ENCODE data around the gene GTF3C5.
"Not testable (repeated sequence)": the region's sequence is repeated elsewhere in the genome, so short reads cannot be mapped to it uniquely, and the experiment has no call there.

The GTF3C5 gene

GRCh38 chr9:132996526-132996925, 34.3 kb upstream of the GTF3C5 start:
- DNase-seq (ENCODE audit: low read depth in 2 of 2): no peak

GRCh38 chr9:132997591-132997990, 33.2 kb upstream of the GTF3C5 start:
- DNase-seq (ENCODE audit: low read depth in 2 of 2): no peak

GRCh38 chr9:132998221-132998620, 32.6 kb upstream of the GTF3C5 start:
- DNase-seq (ENCODE audit: low read depth in 2 of 2): not testable (repeated sequence)

- DNase-seq (ENCODE audit: low read depth in 2 of 2): no peak
Measured at GRCh38 chr9:132998831-132999635, 31.8 kb upstream of the GTF3C5 start.

- DNase-seq (ENCODE audit: low read depth in 2 of 2): no peak
Measured at GRCh38 chr9:133002147-133003070, 28.4 kb upstream of the GTF3C5 start.

- no peak for DNase-seq (ENCODE audit: low read depth in 2 of 2)
Measured at GRCh38 chr9:133003071-133003461, 27.7 kb upstream of the GTF3C5 start.

GRCh38 chr9:133003671-133004090, 27.1 kb upstream of the GTF3C5 start:
- DNase-seq (ENCODE audit: low read depth in 2 of 2): no peak

- DNase-seq (ENCODE audit: low read depth in 2 of 2): no peak
Measured at GRCh38 chr9:133004091-133004998, 26.5 kb upstream of the GTF3C5 start.

- DNase-seq (ENCODE audit: low read depth in 2 of 2): no peak
Measured at GRCh38 chr9:133004999-133005760, 25.6 kb upstream of the GTF3C5 start.

- DNase-seq (ENCODE audit: low read depth in 2 of 2): no peak
Measured at GRCh38 chr9:133005957-133006356, 24.8 kb upstream of the GTF3C5 start.

- no peak for DNase-seq (ENCODE audit: low read depth in 2 of 2)
Measured at GRCh38 chr9:133006731-133007352, 24.0 kb upstream of the GTF3C5 start.

- DNase-seq (ENCODE audit: low read depth in 2 of 2): no peak
Measured at GRCh38 chr9:133008406-133008805, 22.4 kb upstream of the GTF3C5 start.

GRCh38 chr9:133008824-133009223, 22.0 kb upstream of the GTF3C5 start:
- no peak for DNase-seq (ENCODE audit: low read depth in 2 of 2)

GRCh38 chr9:133009906-133010582, 20.8 kb upstream of the GTF3C5 start:
- no peak for DNase-seq (ENCODE audit: low read depth in 2 of 2)

- no peak for DNase-seq (ENCODE audit: low read depth in 2 of 2)
Measured at GRCh38 chr9:133014696-133015095, 16.1 kb upstream of the GTF3C5 start.

GRCh38 chr9:133023117-133023890, 7.5 kb upstream of the GTF3C5 start:
- DNase-seq (ENCODE audit: low read depth in 2 of 2): no peak

GRCh38 chr9:133026426-133026825, 4.4 kb upstream of the GTF3C5 start:
- no peak for DNase-seq (ENCODE audit: low read depth in 2 of 2)

- no peak for DNase-seq (ENCODE audit: low read depth in 2 of 2)
Measured at GRCh38 chr9:133027134-133027533, 3.7 kb upstream of the GTF3C5 start.

GRCh38 chr9:133028221-133028620, 2.6 kb upstream of the GTF3C5 start:
- no peak for DNase-seq (ENCODE audit: low read depth in 2 of 2)
